GM20000 (cell line): ENCODE measurements around the gene KLF17.
"Not testable (repeated sequence)": the region's sequence is repeated elsewhere in the genome, so short reads cannot be mapped to it uniquely, and the experiment has no call there.

Experiments
- DNase-seq: peaks from one replicate; pipeline ENCODE4 v3.0.0; 2012; ENCODE audit warnings: low spot score
- TF ChIP-seq, protein P1 (sequence below): IDR thresholded peaks from 2 replicates; pipeline ENCODE4 v1.5.1; 2012; ENCODE audit warnings: mild to moderate bottlenecking, control low read depth; ENCODE audit errors: extremely low read depth, missing control alignments

KLF17 gene

DNA sequence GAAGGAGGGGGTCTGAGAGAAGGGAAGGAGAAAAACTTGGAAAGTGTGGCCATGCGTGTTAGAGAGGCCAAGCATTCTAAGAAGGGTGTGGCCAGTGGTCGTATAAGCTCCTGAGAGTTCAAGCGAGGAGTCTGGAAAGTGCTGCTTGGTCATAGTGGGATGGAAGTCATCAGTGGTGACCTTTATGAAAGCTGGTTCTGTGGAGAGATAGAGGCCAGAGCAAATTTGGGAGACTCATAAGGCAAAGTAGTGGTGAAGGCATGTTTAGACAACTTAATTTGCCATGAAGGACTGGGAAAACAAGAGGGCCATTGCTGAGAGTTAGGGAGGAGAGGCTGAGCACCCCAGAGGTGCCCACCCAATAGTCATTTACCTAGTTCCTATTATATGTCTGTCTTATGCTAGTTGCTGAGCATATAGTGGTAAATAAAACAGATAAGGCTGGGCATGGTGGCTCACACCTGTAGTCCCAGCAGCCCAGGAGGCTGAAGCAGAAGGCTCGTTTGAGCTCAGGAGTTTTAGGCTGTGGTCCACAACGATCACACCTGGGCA, 1.9 kb downstream of the KLF17 start:
- no peak for DNase-seq
- TF ChIP-seq, protein P1, sequence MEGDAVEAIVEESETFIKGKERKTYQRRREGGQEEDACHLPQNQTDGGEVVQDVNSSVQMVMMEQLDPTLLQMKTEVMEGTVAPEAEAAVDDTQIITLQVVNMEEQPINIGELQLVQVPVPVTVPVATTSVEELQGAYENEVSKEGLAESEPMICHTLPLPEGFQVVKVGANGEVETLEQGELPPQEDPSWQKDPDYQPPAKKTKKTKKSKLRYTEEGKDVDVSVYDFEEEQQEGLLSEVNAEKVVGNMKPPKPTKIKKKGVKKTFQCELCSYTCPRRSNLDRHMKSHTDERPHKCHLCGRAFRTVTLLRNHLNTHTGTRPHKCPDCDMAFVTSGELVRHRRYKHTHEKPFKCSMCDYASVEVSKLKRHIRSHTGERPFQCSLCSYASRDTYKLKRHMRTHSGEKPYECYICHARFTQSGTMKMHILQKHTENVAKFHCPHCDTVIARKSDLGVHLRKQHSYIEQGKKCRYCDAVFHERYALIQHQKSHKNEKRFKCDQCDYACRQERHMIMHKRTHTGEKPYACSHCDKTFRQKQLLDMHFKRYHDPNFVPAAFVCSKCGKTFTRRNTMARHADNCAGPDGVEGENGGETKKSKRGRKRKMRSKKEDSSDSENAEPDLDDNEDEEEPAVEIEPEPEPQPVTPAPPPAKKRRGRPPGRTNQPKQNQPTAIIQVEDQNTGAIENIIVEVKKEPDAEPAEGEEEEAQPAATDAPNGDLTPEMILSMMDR, result no peak

DNA sequence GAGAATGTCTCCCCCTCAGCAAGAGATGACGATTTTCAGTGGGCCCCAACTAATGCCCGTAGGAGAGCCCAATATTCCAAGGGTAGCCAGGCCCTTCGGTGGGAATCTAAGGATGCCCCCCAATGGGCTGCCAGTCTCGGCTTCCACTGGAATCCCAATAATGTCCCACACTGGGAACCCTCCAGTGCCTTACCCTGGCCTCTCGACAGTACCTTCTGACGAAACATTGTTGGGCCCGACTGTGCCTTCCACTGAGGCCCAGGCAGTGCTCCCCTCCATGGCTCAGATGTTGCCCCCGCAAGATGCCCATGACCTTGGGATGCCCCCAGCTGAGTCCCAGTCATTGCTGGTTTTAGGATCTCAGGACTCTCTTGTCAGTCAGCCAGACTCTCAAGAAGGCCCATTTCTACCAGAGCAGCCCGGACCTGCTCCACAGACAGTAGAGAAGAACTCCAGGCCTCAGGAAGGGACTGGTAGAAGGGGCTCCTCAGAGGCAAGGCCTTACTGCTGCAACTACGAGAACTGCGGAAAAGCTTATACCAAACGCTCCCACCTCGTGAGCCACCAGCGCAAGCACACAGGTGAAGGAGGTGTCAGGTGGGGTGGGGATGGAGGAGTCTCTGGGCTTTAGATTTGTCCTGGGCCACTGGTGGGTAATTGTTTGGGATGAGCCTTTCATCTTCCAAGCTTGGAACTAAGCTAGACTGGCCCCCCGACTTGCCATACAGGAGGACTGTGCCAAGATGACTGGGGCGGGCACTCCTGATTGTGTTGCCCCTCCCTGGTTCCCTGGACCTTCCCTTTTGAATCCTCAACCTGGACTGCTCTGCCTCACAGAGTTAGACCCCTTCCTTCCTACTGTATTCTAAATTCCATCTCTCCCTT, 11.2 kb downstream of the KLF17 start:
- TF ChIP-seq, protein P1, result no peak
- no peak for DNase-seq

DNA sequence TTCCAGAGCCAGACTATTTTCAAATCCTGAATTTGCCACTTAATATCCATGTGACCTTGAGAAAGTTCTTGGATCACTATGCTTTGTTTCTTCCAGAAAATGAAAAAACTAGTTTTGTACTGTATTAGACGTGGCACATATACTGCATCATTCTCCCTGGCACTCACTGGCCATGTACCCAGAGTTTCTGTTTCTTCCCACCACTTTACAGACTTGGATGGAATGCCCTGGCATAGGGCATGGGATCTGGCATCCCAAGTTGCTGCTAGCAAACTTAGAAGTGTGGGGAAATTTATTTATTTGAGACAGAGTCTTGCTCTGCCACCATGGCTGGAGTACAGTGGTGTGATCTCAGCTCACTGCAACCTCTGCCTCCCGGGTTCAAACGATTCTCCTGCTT, 12.8 kb downstream of the KLF17 start:
- no peak for DNase-seq
- TF ChIP-seq, protein P1, result no peak

DNA sequence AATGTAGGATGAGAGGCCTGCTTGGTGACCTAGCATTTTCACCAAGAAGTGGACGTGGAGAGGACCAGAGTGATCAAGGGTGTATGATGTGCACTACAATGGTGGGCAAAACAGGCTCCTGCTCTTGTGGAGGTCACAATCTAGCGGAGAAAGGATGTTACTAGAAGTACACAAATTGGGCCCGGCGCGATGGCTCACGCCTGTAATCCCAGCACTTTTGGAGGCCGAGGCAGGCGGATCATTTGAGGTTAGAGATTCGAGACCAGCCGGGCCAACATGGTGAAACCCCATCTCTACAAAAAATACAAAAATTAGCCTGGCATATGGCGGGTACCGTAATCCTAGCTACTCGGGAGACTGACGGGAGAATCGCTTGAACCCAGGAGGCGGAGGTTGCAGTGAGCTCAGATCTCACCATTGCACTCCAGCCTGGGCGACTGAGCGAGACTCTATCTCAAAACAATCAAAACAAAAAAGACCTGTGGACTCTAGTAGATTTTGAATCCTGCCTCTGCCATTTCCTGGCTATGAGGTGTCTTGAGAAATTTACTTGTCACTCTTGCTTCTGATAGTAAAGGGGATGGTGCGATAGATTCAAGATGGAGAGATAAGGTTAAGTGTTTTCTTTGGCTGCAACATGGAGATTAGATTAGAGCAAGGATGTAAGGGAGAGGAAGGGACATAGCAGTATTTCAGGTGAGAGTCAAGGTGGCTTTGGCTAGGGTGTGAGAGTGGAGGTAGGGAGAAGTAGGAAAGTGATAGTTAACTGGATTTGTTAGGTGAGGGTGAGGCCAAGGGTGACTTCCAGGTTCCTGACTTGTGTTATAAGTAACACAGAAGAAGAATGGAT, 15.7 kb downstream of the KLF17 start:
- no peak for DNase-seq
- TF ChIP-seq, protein P1, result no peak

DNA sequence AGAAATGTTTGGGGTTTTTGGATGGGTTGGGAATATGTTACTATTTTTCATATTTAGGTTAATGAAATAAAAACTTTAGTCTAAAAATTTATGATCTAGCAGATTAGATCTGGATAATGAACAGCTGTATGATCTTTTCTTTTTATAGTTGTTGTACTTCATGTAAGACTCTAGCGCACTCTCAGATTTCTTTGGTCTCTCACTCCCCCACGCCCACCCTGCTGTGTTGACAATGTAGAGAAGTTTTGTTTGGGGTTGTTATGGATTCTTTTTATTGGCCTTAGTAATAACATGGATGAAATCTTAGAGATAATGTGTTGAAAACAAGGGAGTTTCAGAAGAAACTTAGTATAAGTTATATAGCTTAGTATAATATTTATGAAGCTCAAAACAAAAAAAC, 17.3 kb downstream of the KLF17 start:
- TF ChIP-seq, protein P1, result no peak
- no peak for DNase-seq

DNA sequence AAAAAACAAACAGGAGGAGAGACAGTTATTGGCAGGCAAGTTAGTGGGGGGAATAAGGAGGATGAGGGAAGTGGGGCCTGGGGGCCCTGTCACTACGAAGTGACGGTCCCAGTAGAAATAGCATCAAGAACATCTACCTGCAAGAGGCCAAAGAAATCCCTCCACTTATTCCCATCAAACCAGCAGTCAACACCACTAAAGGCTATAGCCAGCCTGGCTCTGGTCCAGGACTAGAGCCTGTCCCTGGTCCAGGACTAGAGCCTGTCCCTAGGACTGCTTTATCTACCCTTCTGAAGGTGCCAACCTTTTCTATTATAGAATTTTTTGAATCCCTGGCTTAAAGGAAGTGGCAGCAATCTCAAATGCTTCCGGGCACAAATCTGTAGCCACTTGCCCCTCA, 19.6 kb downstream of the KLF17 start:
- no peak for DNase-seq
- TF ChIP-seq, protein P1, result no peak

DNA sequence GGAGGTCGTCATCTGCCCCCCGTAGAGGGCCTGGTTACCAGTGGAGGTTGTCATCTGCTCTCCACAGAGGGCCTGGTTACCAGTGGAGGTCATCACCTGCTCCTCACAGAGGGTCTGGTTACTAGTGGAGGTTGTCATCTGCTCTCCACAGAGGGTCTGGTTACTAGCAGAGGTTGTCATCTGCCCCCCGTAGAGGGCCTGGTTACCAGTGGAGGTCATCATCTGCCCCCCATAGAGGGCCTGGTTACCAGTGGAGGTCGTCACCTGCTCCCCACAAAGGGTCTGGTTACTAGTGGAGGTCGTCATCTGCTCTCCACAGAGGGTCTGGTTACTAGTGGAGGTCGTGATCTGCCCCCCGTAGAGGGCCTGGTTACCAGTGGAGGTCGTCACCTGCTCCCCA, 20.9 kb downstream of the KLF17 start:
- not testable (repeated sequence) for DNase-seq
